PFSK-1 (cell line): ENCODE data around the gene SUPT5H.

Source experiments
- FOXP2 ChIP-seq: optimal IDR thresholded peaks from 2 replicates; pipeline ENCODE3; 2011; ENCODE audit warnings: borderline replicate concordance, control low read depth, inconsistent platforms; ENCODE audit not compliant: insufficient read depth; ENCODE audit errors: extremely low read length, extremely low read depth
- POLR2AphosphoS5 ChIP-seq: IDR thresholded peaks from 2 replicates; pipeline ENCODE4 v1.6.1; 2012; ENCODE audit warnings: low read depth, mild to moderate bottlenecking, control low read depth, low read length, moderate library complexity
- SIN3A ChIP-seq: IDR thresholded peaks from 2 replicates; pipeline ENCODE4 v1.6.1; 2012; ENCODE audit warnings: mild to moderate bottlenecking, low read length, moderate library complexity, borderline replicate concordance; ENCODE audit not compliant: insufficient read depth
- TAF1 ChIP-seq: IDR thresholded peaks from 2 replicates; pipeline ENCODE4 v1.6.1; 2012; ENCODE audit warnings: low read length, control low read depth, borderline replicate concordance; ENCODE audit not compliant: insufficient read depth
- TF ChIP-seq, protein P1 (sequence below), 2 experiments: IDR thresholded peaks; 2 replicates each; pipeline versions ENCODE4 v1.6.1 to v1.8.0; 2011 to 2012; ENCODE audit warnings: low read depth in 2 of 2, low read length in 2 of 2, control low read depth in 1 of 2, inconsistent platforms in 1 of 2, mild to moderate bottlenecking in 1 of 2, moderate library complexity in 1 of 2; ENCODE audit not compliant: insufficient read depth in 1 of 2

SUPT5H gene

DNA sequence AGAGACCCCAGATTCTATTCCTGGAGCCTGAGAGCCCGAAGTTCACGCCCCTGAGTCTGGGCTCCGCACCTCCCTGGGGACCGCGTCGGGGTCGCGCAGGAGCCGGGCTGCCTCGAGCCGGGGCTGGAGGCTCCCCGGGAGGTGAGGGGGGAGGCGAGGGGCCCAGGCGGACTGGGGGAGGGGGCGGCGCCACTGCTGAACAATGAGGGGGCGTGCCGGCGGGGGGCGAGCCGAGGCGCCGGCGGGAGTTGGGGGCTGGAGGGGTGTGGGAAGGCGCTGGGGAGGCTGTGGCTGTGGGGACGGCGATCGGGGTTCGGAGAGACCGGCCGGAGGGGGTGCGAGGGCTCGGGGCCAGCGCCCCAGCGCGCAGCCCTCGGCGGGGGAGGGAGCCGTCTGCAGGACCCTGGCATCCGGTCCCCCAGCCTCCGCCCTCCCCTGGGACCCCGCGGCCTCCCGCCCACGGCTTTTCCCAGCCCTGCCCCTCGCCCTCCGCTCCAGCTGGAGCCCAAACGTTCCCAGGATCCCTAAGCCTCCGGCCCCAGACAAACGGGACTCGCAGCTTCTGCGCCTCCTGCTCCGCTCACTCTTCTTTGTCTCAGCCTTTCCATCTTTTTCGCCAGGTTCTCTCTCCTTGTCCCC lies 32.0 kb upstream of the SUPT5H start:
- TF ChIP-seq TAF1 (no peak), SIN3A (no peak), POLR2AphosphoS5 (no peak), FOXP2 (no peak)
- TF ChIP-seq, protein P1, sequence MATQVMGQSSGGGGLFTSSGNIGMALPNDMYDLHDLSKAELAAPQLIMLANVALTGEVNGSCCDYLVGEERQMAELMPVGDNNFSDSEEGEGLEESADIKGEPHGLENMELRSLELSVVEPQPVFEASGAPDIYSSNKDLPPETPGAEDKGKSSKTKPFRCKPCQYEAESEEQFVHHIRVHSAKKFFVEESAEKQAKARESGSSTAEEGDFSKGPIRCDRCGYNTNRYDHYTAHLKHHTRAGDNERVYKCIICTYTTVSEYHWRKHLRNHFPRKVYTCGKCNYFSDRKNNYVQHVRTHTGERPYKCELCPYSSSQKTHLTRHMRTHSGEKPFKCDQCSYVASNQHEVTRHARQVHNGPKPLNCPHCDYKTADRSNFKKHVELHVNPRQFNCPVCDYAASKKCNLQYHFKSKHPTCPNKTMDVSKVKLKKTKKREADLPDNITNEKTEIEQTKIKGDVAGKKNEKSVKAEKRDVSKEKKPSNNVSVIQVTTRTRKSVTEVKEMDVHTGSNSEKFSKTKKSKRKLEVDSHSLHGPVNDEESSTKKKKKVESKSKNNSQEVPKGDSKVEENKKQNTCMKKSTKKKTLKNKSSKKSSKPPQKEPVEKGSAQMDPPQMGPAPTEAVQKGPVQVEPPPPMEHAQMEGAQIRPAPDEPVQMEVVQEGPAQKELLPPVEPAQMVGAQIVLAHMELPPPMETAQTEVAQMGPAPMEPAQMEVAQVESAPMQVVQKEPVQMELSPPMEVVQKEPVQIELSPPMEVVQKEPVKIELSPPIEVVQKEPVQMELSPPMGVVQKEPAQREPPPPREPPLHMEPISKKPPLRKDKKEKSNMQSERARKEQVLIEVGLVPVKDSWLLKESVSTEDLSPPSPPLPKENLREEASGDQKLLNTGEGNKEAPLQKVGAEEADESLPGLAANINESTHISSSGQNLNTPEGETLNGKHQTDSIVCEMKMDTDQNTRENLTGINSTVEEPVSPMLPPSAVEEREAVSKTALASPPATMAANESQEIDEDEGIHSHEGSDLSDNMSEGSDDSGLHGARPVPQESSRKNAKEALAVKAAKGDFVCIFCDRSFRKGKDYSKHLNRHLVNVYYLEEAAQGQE (IDR thresholded peaks at IDR 0.05; ENCODE audit: insufficient read depth in 1 of 2, low read depth in 2 of 2, low read length in 2 of 2): no peak

DNA sequence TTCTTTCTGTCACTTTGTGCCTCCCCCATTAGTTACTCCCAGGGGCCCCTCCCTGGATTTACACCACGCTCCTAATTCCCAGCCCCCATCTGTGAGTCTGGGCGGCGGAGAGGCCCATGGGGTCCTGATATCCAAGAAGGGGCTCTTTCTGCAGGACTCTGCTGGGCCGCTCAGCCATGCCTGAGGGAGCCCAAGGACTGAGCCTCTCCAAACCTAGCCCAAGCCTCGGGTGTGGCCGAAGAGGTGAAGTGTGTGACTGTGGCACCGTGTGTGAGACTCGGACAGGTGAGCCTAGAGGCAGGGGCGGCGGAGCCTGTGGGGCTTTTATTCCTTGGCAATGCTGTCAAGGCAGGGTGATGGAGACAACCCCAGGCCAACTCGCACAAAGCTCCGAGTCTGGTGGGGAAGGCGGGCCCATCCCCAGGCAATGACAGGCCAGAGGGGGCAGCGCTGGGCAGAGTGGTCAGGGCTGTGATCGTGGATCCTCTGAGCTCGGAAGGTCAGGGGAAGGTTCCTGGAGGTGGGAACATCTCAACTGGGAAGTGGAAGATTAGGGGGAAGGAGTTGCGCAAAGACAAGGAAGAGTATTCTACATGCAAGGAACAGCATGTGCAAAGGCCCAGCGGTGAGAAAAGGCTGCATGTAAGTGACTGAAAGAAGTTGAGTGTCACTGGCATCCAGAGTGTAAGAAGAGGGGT lies 31.3 kb upstream of the SUPT5H start:
- TF ChIP-seq TAF1 (no peak), FOXP2 (no peak), SIN3A (no peak), POLR2AphosphoS5 (no peak)
- TF ChIP-seq, protein P1 (IDR thresholded peaks at IDR 0.05; ENCODE audit: insufficient read depth in 1 of 2, low read depth in 2 of 2, low read length in 2 of 2): no peak

DNA sequence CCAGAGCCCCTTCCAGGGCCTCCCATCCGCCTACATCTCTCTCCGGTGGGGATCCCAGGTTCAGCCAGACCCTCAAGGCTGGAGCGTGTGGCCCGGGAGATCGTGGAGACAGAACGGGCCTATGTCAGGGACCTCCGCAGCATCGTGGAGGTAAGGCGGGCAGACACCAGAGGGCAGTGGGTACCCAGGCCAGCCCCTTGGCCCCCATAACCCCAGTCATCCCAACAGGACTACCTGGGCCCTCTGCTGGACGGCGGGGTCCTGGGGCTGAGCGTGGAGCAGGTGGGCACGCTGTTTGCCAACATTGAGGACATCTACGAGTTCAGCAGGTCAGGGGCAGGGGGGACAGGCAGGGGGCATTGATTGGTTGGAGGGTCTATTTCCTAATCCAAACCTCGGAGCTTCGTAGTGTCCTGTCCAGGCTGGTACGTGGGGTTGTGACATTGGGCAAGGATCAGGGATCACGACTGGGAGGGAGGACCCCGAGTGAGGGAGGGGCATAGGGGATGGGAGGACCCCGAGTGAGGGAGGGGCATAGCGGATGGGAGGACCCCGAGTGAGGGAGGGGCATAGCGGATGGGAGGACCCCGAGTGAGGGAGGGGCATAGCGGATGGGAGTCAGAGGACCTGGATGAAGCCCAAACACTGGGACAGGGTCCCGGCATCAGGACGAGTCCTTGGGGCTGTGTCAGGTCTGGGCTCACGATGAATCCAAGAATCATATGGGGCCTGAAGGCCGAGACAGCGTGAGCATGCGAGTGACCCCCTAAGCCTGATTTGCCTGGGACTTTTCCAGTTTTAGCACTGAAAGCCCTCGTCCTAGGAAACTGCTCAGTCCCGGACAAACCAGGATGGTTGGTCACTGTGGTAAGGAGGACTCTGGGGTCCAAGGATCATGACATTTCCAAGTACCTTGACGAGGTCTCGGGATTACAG lies 30.0 kb upstream of the SUPT5H start:
- TF ChIP-seq POLR2AphosphoS5: no peak
- no peak for TF ChIP-seq SIN3A
- TF ChIP-seq TAF1: no peak
- no peak for TF ChIP-seq FOXP2
- TF ChIP-seq, protein P1 (IDR thresholded peaks at IDR 0.05; ENCODE audit: insufficient read depth in 1 of 2, low read depth in 2 of 2, low read length in 2 of 2): no peak

DNA sequence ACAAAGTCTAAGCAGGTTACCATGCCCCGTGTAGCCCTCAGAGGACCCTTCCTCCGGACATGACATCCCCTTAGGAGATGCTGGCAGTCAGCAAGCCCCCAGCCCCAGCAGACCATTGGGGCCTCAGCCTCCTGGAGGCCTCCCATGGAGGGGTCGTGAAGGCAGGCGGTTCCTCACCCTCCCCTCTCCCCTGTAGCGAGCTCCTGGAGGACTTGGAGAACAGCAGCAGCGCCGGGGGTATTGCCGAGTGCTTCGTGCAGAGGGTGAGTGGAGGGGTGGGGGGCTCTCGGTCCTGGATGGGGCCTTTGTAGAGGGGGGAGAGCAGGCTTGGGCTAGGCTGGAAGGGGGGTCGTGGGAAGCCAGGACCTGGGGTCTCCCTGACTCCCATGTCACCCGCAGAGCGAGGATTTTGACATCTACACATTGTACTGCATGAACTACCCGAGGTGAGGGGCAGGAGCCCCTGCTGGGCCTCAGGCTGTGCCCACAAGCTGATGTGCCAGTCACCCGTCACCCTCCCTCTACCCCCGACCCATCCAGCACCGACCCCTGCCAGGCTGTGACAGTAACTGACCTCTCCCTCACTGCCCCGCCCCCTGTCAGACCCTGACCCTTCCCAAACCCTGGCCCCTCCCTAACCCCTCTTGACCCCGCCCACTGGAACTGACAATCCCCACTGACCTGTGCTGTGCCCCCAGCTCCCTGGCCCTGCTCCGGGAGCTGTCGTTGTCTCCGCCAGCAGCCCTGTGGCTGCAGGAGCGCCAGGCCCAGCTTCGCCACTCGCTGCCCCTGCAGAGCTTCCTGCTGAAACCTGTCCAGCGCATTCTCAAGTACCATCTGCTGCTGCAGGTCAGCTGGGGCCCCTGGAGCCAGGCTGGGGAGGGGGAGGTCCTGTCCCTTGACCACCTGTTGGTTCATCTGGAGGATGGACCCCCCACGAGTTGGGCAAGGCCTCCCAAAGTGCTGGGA lies 28.9 kb upstream of the SUPT5H start:
- TF ChIP-seq, protein P1 (IDR thresholded peaks at IDR 0.05; ENCODE audit: insufficient read depth in 1 of 2, low read depth in 2 of 2, low read length in 2 of 2): no peak
